B cell (primary cell): ENCODE data around the gene CISD2. TPM values are rescaled to one million over a fixed set of nuclear protein-coding genes. Genes with fewer than 3 reads are reported as not detected.

Source experiments
- ATAC-seq: fragments of 200-7000 bp; cut with Tn5 transposase; one replicate; pipeline ENCODE4 v1.10.0; 2021; ENCODE audit warnings: low read depth, mild to moderate bottlenecking, moderate number of reproducible peaks, moderate library complexity
- CTCF ChIA-PET: fragments of 350-600 bp; sonication (Branson Sonifier 250); formaldehyde crosslinking; loops from one replicate; lab custom pipeline; 2021; ENCODE audit warnings: antibody characterized with exemption, inconsistent platforms; lab: Charles Lee
- POLR2A ChIA-PET: fragments of 350-600 bp; sonication (Branson Sonifier 250); formaldehyde crosslinking; loops from one replicate; lab custom pipeline; 2021; ENCODE audit warnings: antibody characterized with exemption; lab: Charles Lee
- DNase-seq: peaks from one replicate; pipeline ENCODE4 v3.0.0; 2013
- H2AFZ ChIP-seq: 2 replicates; pipeline ENCODE4 v1.6.1; 2012; ENCODE audit warnings: mild to moderate bottlenecking, low read depth, low read length; ENCODE audit not compliant: insufficient read depth, poor library complexity, severe bottlenecking
- H3K27ac ChIP-seq, 2 donors: 1 replicate in 1 of 2; 2 replicates in 1 of 2; pipeline ENCODE4 v1.5.1; 2012 to 2013; ENCODE audit warnings: low read length in 2 of 2, mild to moderate bottlenecking in 2 of 2, moderate library complexity in 1 of 2
- H3K27me3 ChIP-seq, 4 experiments: fragments of 200-600 bp in 1 of 4; sonication (generic) in 1 of 4; replicated peaks in 1 of 4; 1 replicate in 2 of 4; 2 replicates in 2 of 4; pipeline versions ENCODE4 v1.6.1 to v1.7.0; 2013 to 2016; ENCODE audit warnings: low read length in 3 of 4, mild to moderate bottlenecking in 2 of 4, mixed read lengths in 1 of 4, moderate library complexity in 1 of 4; ENCODE audit not compliant: insufficient read depth in 4 of 4, control insufficient read depth in 3 of 4; ENCODE audit errors: control extremely low read depth in 1 of 4
- H3K36me3 ChIP-seq, 2 experiments: replicated peaks in 1 of 2; 1 replicate in 1 of 2; 2 replicates in 1 of 2; pipeline versions ENCODE4 v1.6.1 to v1.7.1; 2013; ENCODE audit warnings: low read length in 1 of 2; ENCODE audit not compliant: insufficient read depth in 2 of 2, control insufficient read depth in 1 of 2; ENCODE audit errors: control extremely low read depth in 1 of 2, extremely low read depth in 1 of 2
- H3K4me1 ChIP-seq, 2 donors: fragments of 200-600 bp in 1 of 2; sonication (generic) in 1 of 2; 1 replicate in 1 of 2; 2 replicates in 1 of 2; pipeline versions ENCODE4 v1.5.1 to v1.6.1; 2013 to 2017; ENCODE audit warnings: low read length in 2 of 2; ENCODE audit not compliant: control insufficient read depth in 2 of 2, insufficient read depth in 2 of 2
- H3K4me2 ChIP-seq: replicated peaks from 2 replicates; pipeline ENCODE3; 2012; ENCODE audit warnings: mild to moderate bottlenecking, low read depth, low read length; ENCODE audit not compliant: poor library complexity, severe bottlenecking
- H3K4me3 ChIP-seq, 5 experiments: fragments of 200-600 bp in 1 of 5; sonication (generic) in 1 of 5; 1 replicate in 3 of 5; 2 replicates in 2 of 5; pipeline versions ENCODE4 v1.5.1 to v1.7.0; 2011 to 2016; ENCODE audit warnings: low read length in 4 of 5, mild to moderate bottlenecking in 4 of 5, low read depth in 2 of 5, control low read depth in 1 of 5, moderate library complexity in 1 of 5; ENCODE audit not compliant: insufficient read depth in 1 of 5; ENCODE audit errors: control extremely low read depth in 1 of 5, extremely low read depth in 1 of 5
- H3K79me2 ChIP-seq: fragments of 200-600 bp; sonication (generic); one replicate; pipeline ENCODE4 v1.6.0; 2016; ENCODE audit warnings: low read length; ENCODE audit not compliant: control insufficient read depth, insufficient read depth
- H3K9ac ChIP-seq: fragments of 200-600 bp; sonication (generic); 2 replicates; pipeline ENCODE4 v1.6.1; 2017; ENCODE audit warnings: mild to moderate bottlenecking, low read length, moderate library complexity
- H3K9me3 ChIP-seq, 3 donors: one replicate each; pipeline versions ENCODE4 v1.6.1 to v1.7.1; 2013; ENCODE audit warnings: low read length in 2 of 3; ENCODE audit not compliant: control insufficient read depth in 2 of 3, insufficient read depth in 1 of 3; ENCODE audit errors: control extremely low read depth in 1 of 3
- H4K20me1 ChIP-seq: 2 replicates; pipeline ENCODE4 v1.6.0; 2012; ENCODE audit warnings: mild to moderate bottlenecking, low read length; ENCODE audit not compliant: insufficient read depth, control insufficient read depth, poor library complexity, severe bottlenecking
- H3K27ac Mint-ChIP-seq: one replicate; pipeline ENCODE4 v1.8.0; 2021; ENCODE audit warnings: mixed read lengths
- H3K27me3 Mint-ChIP-seq: one replicate; pipeline ENCODE4 v1.8.0; 2021; ENCODE audit warnings: mixed read lengths
- H3K4me1 Mint-ChIP-seq: one replicate; pipeline ENCODE4 v1.8.0; 2021; ENCODE audit warnings: mixed read lengths
- H3K4me3 Mint-ChIP-seq: one replicate; pipeline ENCODE4 v1.8.0; 2021; ENCODE audit warnings: mixed read lengths
- H3K9me3 Mint-ChIP-seq: one replicate; pipeline ENCODE4 v1.8.0; 2022; ENCODE audit warnings: mixed read lengths; ENCODE audit not compliant: insufficient read depth
- CTCF ChIP-seq: fragments of 200-600 bp; IDR thresholded peaks from one replicate; pipeline ENCODE4 v1.8.0; 2022; ENCODE audit warnings: antibody characterized with exemption, mild to moderate bottlenecking
- EZH2 ChIP-seq: IDR thresholded peaks from 2 replicates; pipeline ENCODE4 v1.6.1; 2012; ENCODE audit warnings: borderline replicate concordance, low read depth, mild to moderate bottlenecking, moderate library complexity, low read length; ENCODE audit not compliant: insufficient read depth, poor library complexity, severe bottlenecking
- WGBS: methylation state at CpG from one replicate; pipeline ENCODE4 v1.1.5; 2013; ENCODE audit warnings: missing lambda C conversion rate; ENCODE audit not compliant: insufficient coverage; 5-methylcytosine and 5-hydroxymethylcytosine counted together
- intact Hi-C: fragments of 100-400 bp; cut with micrococcal nuclease; formaldehyde crosslinking; loops from one replicate; pipeline ENCODE4 v1.10.0; 2022
- polyA plus RNA-seq: library from polyadenylated mRNA; depleted of rRNA; stranded (reverse); fragments of >200 nt; gene quantifications from 2 replicates; pipeline ENCODE4 v1.2.3, GENCODE V29; 2012
- total RNA-seq, 2 donors: library from RNA; stranded (reverse); fragments of 120-200 nt in 1 of 2; gene quantifications; 1 replicate in 1 of 2; 2 replicates in 1 of 2; pipeline versions ENCODE4 v1.2.3 to v1.2.4, GENCODE V29; 2013 to 2022

CISD2 gene
- total and polyA plus RNA-seq, 2 donors (not counting 1 experiment from before 2014, with no cell fraction given), result 5.0 to 16.0 TPM

GRCh38 chr4:102843273-102843672 is 25.5 kb upstream of the CISD2 start:
- Histone ChIP-seq H3K27me3 (no peaks in the 10 kb centered on the region), H3K4me3 (no peak overlapping the region), H3K4me1 (no peaks in the 10 kb centered on the region), H3K9ac (no peak overlapping the region), H3K79me2 (peaks cover 9% of the 10 kb centered on the region), H4K20me1 (no peaks in the 10 kb centered on the region), H3K27ac (no peak overlapping the region), H3K9me3 (peaks cover 0 to 10% (median 9%) of the 10 kb centered on the region in 3 donors), H3K4me2 (no peak overlapping the region), H3K36me3 (no peaks in the 10 kb centered on the region), H2AFZ (no peak overlapping the region)
- H3K4me3 Mint-ChIP-seq, result no peak overlapping the region
- ATAC-seq (no peak), DNase-seq (no peak)
- H3K27me3 Mint-ChIP-seq, result no peaks in the 10 kb centered on the region
- H3K27ac Mint-ChIP-seq, result no peak overlapping the region
- H3K9me3 Mint-ChIP-seq, result peaks cover 5% of the 10 kb centered on the region
- intact Hi-C loops, result no loop called here
- POLR2A ChIA-PET, result no interaction called here
- CTCF ChIA-PET, result no interaction called here
- H3K4me1 Mint-ChIP-seq, result peaks cover 2% of the 10 kb centered on the region
- TF ChIP-seq EZH2 (no peak), CTCF (no peak)

DNA sequence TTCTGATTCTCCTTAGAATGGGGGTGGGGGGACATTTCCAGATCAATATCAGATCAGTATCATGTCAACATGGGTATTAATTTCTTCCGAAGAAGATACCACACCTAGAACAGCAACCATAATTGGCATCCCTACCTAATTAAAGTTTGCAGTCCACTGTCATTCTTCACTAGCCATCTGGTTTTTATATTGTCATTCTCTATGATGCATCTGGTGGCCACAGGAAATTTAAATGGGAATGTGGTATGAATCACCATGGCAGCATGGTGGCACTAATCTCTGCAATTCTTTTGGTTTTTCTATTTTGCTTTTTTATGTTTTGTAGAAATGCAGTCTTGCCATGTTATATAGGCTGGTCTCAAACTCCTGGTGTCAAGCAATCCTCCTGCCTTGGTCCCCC is 24.9 kb upstream of the CISD2 start:
- peaks cover 5% of the 10 kb centered on the region for H3K9me3 Mint-ChIP-seq
- no peak overlapping the region for H2AFZ ChIP-seq
- H3K27ac Mint-ChIP-seq, result no peak overlapping the region
- CTCF ChIA-PET, result no interaction called here
- no peaks in the 10 kb centered on the region for H3K4me1 ChIP-seq
- H3K9me3 ChIP-seq, result peaks cover 0 to 10% (median 9%) of the 10 kb centered on the region in 3 donors
- POLR2A ChIA-PET, result no interaction called here
- DNase-seq (no peak), ATAC-seq (no peak)
- no peaks in the 10 kb centered on the region for H3K27me3 Mint-ChIP-seq
- H3K27ac ChIP-seq, result no peak overlapping the region
- intact Hi-C loops, result no loop called here
- no peak overlapping the region for H3K4me2 ChIP-seq
- peaks cover 5% of the 10 kb centered on the region for H3K79me2 ChIP-seq
- H3K4me3 Mint-ChIP-seq, result no peak overlapping the region
- H3K4me1 Mint-ChIP-seq, result peaks cover 2% of the 10 kb centered on the region
- H3K9ac ChIP-seq, result no peak overlapping the region
- no peaks in the 10 kb centered on the region for H4K20me1 ChIP-seq
- TF ChIP-seq CTCF (no peak), EZH2 (no peak)
- H3K36me3 ChIP-seq, result no peaks in the 10 kb centered on the region
- no peak overlapping the region for H3K4me3 ChIP-seq
- WGBS, result no CpG with 5 or more reads among the region's 1 CpG
- H3K27me3 ChIP-seq, result no peaks in the 10 kb centered on the region
